T-helper 2 cell treated with Interferon-gamma antibody and Interleukin-4, amounts not matched to agents 100 ng/mL and 5 ng/mL, for 36 hours (primary cell): ENCODE measurements around the gene PARD3. TPM values are rescaled to one million over a fixed set of nuclear protein-coding genes. Genes with fewer than 3 reads are reported as not detected.
"Not testable (repeated sequence)": the region's sequence is repeated elsewhere in the genome, so short reads cannot be mapped to it uniquely, and the experiment has no call there.

ENCODE experiments used
- intact Hi-C: fragments of 100-400 bp; cut with micrococcal nuclease; formaldehyde crosslinking; loops from one replicate; pipeline ENCODE4 v1.15.1; 2023
- total RNA-seq: library from RNA; stranded (reverse); gene quantifications from 2 replicates; pipeline ENCODE4 v1.2.3, GENCODE V29; 2022

PARD3 gene
- total RNA-seq, 1 donor from 2014 or later, result 0.64 TPM

DNA sequence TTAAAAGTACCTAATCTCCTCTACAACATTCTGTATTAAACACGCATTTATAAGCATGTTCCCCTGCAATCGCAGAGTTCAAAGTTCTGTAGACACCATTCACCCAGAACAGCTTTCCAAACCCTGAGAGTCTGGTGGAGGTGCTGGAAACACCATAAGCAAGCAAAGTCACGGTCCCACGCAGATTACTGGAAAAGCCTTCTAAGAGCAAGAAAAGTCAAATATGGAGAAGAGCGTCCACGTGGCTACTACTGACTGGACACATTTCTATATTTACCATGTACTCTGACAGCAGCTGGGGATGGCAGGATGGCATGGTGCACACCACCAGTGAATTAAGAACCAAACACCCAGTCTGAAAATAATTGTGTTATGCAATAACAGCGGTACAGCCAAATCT lies 97.7 kb downstream of the PARD3 start:
- intact Hi-C loops, result no loop called here

DNA sequence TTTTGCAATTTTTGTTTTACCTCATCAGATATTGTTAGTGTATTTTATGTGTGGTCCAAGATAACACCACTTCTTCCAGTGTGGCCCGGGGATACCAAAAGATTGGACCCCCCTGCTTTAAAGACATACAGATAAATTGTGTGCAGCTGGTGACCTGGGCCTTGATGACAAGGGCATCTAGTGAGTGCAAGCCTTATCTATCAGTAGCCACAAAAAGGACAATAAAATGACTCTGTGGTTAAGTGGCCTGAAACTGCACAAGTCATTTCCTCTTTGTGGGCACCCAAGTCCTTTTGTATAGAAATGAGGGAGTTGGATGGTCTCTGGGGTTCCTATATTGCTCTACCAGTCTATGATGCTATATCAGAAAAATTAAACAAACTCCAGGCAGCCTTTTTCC lies 98.1 kb downstream of the PARD3 start:
- intact Hi-C loops, result no loop called here

DNA sequence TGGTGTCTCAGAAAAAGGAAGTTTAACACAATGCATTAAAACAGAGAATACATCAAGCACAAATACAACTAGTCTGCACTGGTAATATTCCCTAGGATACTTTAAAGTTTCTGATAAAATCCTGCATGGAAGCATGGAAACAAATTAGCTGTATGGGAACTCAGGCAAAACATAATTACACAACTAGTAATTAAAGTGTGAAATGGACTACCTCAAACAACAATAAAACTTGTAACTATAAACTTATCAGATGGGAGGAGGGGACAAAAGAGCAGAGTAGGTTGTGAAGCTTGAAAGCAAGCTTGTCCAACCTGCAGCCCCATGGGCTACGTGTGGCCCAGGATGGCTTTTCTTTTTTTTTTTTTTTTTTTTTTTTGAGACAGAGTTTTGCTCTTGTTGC lies 98.9 kb downstream of the PARD3 start:
- intact Hi-C loops, result no loop called here

DNA sequence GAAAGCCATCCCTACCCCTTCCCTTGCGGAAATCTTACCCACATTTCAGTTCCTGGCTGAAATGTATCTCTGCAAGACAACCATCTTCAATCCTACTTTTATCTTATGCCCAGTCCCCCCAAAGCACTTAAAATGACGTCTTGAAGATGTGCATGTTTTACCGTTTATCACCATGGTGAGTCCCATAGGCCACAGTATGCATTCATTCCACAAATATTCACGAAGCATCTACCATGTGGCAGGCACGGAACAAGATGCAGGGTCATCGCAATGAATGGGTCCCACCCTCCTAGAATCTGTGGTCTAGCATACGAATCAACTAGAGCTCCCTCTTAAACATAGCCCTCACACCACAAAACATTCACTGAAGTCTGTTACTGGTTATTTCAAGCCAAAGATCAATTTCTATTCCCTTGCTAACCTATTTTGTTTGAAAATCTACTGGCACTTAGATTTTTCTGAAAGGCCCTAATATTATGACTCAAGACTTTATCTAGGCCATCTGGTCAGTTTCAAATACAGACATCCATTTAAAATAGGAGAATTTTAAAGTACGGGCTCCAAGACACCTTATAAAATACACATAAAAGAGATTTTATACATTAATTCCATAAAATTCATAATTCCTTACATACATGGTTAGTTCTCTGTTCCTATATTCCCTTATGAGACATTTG lies 99.4 kb downstream of the PARD3 start:
- intact Hi-C loops, result no loop called here

DNA sequence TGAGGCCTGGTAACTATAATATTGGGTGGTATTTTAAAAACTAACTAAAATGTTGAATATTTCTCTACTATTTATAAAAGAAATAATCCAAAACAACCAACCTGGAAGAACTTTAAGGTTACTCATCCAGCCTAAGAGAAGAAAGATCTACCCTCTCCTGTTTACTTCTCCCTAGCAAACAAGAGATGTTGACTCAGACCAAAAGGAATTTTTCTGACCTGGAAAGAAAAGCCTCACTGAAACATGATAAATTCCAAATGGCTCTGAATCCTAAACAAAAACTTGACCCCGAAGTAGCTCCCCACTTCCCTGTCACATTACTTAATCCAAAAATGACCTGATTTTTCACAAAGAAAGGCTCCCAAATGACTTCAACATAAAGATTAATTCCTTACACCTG lies 101.2 kb downstream of the PARD3 start:
- intact Hi-C loops, result no loop called here

DNA sequence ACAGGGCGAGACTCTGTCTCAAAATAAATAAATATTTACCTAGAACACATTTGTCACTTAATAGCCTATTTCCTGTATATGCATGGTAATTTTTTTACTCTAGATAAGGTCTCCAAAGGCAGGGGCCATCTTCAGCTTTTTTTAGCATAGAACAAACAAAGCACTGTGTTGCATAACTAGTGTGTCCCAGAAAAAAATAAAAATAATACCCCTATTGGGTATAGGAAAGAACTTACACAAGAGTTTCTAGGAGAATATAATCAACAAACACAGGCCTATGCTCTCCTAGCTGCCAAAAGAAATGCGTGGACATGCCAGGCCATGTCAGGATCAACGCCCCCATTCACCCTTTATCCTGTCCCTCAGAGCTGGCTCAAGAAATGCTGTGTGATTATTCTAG lies 103.6 kb downstream of the PARD3 start:
- intact Hi-C loops, result no loop called here

DNA sequence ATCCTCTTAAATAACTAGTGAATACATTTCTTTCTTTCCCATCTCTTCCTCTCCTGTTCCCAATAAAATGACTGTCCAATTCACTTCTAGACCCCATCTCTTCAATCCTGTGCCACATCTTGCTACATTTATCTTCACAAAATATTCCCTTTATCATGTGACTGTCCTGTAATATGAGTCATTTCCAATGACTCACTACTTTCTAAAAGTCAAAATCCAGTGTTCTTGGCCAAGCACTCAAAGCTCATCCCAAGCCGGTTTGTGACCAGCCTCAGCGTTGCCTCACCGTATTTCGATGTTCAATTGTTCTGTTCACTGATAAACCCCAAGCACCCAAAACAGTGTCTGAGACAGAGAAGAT lies 104.7 kb downstream of the PARD3 start:
- intact Hi-C loops, result no loop called here

DNA sequence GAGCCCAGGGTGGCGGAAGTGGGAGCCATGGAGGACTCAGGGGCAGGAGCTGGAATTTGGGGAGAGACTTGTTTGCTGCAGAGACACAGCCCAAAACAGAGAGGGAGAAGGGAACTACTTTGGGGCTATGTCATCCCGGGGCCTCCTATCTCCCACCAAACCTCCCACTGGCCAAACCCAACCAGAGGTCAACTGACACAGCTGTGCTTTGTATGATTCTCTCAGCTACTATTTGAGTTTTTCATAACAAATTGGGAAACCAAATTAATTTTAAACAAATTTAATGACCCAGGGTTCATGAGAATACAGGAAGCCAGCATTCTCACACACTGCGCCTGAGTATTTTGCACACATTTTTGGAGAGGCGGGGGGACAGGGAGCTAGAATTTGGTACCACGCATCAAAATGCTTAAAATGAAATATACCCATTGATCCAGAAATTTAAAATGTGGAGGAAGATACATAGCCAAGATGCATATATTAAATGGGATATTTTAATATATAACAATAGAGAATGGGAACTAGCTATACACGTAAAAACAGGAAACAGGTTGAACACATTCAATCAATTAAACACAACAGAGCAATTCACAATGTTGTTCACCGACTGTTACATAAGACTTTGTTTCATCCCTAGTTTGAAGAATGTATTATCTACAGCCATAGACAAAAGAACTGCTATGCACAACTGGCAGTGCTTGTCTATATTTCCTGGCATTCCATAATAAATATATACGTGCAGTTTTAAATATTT lies 105.3 kb downstream of the PARD3 start:
- intact Hi-C loops, result no loop called here

DNA sequence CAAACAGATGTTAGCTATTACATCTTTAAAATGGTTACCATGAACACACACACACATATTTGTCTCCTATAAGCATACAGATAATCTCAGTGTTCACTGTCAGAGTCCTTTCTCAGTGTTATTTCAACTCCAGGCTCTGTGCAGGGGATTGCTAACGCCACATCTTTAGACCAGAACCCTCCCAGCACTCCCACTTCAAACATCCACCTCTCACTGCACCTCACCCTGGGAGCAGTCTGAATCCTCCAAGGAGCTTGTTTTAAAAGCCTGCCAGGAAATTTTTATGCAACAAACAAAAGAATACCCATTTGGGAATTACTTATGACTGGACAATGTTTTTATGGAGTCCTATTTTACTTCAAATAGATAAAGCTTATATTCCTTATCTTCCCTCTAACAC lies 107.4 kb downstream of the PARD3 start:
- intact Hi-C loops, result no loop called here

DNA sequence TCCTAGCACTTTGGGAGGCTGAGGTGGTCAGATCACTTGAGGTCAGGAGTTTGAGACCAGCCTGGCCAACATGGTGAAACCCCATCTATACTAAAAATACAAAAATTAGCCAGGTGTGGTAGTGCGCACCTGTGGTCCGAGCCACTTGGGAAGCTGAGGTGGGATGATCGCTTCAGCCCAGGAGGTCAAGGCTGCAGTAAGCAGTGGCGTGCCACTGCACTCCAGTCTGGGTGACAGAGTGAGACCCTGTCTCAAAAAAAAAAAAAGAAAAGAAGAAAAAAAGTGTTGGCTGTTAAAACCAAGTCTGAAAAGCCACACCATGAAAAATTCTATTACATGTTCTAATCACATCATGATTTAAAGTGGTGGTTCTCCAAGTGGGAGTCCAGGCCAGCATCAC lies 108.1 kb downstream of the PARD3 start:
- intact Hi-C loops, result not testable (repeated sequence)

DNA sequence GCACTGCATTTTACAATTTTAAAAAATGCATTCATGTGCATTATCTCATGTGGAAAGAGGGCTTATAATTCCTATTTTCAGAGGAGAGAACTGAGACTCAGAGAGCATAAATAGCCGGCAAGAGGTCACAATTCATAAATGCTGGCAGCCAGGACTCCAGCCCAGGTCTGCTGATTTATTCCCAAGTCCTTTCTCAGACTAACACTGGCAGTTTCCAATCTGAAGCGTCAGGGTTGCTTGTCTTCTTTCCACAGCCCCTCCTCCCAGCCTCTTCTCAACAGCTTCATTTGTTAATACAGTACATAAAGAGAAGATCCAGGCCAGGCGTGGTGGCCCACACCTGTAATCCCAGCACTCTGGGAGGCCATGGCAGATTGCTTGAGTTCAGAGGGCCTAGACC lies 108.9 kb downstream of the PARD3 start:
- intact Hi-C loops, result no loop called here

DNA sequence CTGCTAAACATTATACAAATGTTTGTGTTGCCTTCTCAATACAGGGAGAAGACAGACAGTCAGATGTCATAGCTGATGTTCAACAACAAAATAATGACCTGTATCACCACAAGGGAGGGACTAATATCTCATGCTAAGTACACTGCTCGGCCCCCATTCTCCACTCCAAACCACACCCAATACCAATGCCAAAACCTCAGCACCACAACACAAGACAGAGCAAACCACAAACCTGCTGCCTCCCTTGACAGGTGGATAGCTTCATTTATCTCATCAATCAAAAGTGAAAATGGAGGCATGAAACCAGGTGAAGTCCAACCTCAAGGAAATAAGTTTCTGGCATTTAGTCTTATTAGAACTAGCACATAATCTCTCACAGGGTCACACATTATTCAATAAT lies 109.5 kb downstream of the PARD3 start:
- intact Hi-C loops, result no loop called here

DNA sequence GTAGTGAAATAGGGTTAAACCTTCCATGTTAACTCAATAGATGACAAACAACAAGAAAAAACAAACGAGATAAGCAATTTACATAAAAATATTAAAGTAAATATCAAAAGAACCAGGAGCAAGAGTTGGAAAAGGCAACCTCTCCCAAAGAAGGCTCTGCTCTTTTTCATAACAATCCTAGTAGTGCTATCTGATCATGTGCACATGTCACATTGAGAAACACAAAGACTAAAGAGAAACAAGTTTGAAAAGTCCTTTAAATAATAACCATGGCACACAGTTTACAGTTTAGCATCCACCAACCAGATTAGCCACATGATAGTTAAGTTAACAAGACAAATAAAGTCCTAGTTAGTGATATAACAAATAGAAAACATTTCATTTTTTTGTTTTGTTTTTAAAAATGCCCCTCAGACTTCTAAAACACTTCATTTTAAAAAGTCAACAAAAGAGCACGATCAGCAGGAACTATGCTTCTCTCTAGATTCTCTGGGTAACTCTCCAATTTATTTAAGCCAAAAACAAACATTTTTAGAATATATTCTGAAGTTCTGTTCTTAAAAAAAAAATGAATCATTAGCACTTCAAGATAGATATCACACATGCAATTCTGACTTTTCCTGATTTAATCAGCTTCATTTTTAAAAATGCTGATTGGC lies 110.4 kb downstream of the PARD3 start:
- intact Hi-C loops, result no loop called here

DNA sequence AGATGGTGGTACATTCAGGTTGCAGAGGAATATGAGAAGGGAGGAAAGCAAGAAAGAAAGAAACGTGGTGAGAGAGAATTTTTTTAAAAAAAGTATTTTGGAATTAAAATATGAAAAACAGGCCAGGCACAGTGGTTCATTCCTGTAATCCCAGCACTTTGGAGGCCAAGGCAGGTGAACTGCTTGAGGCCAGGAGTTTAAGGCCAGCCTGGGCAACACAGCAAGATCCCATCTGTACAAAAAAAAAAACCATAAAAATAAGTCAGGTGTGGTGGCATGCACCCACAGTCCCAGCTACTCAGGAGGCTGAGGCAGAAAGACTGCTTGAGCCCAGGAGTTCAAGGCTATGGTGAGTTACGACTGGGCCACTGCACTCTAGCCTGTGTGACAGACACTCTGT lies 112.1 kb downstream of the PARD3 start:
- intact Hi-C loops, result no loop called here

DNA sequence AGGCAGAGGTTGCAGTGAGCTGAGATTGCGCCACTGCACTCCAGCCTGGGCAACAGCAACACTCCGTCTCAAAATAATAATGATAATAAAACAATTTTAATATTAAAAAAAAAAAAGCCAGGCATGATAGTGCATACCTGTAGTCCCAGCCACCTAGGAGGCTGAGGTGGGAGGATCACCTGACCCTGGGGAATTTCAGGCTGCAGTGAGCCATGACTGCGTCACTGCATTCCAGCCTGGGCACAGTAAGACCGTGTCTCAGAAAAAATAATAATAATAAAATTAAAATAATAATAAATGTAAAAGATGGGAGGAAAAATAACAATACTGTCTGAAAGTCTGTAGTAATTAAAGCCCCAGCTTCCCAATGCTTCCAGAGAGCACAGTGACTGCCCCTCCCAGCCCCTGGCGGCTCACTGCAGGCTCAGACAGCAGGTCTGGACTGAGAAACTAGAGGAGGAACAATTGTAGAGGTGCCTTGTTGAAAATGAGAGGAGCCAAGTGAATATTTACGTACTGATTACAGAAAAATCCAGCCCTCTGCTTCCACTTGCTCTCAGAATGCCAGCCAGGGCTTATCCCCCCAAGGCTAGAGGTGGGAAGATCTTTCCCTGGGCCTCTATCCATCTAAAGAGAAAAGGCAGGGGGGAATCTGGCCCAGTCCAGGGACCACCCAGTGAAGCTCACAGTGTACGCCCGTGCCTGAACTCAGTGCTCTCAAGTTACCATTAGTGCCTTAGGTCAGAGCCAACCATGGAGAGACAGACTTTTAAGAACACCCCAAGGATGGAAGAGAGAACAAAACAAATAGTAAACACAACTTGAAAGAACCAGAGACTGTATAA lies 112.8 kb downstream of the PARD3 start:
- intact Hi-C loops, result no loop called here

DNA sequence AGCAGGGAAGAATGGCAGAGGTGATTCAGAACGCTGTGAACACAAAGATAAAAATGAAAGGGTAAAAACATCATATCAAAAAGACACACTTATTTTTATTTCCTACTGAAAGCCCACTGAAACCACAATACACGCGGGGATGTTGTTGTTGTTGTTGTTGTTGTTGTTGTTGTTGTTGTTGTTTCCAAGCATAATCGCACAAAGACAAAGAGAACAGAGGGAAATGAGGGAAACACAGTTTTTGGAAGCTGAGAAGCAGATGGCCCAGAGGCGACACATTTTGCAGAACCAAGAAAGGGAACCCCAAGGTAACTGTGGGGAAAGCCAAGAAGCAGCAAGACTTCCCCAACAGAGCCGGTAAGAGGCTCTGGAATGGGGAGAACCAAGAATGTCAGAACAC lies 113.9 kb downstream of the PARD3 start:
- intact Hi-C loops, result no loop called here

DNA sequence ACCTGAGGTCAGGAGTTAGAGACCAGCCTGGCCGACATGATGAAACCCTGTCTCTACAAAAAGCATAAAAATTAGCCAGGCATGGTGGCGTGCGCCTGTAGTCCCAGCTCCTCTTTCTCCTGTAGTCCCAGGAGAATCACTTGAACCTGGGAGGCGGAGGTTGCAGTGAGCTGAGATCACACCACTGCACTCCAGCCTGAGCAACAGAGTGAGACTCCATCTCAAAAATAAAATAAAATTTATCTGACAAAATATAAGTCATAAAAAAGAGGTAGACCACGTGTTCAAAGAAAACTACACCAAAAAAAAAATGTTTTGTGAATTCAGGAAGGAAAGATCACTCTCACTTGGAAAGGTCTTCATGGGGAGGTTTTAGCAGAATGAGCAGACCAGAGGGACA lies 114.3 kb downstream of the PARD3 start:
- intact Hi-C loops, result not testable (repeated sequence)

DNA sequence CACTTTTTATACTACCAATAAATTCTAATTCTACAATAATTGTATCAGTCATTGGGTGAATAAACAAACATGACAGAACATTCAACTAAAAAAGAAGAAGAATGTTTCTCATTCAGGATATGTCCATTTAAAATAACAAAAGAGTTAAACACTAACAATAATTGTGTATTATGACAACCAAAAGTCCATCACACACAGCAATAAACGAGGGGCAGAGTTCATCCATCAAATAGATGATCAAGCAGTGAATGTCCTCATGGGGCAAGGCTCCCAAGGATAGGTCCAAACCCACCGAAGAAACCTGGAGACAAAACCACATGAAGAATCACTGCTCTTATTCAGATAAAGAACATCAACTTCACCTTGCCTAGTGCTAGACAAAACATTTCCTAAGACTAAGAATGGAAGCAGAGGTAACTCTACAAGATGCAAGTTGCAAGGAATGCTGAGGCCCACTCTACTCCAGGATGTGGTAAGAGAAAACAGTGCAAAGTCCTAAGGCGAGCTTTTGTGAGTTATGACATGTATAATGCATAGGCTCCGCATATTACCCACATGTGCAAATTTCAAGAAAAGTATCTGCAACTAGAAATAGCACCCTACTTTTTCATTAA lies 115.1 kb downstream of the PARD3 start:
- intact Hi-C loops, result no loop called here

DNA sequence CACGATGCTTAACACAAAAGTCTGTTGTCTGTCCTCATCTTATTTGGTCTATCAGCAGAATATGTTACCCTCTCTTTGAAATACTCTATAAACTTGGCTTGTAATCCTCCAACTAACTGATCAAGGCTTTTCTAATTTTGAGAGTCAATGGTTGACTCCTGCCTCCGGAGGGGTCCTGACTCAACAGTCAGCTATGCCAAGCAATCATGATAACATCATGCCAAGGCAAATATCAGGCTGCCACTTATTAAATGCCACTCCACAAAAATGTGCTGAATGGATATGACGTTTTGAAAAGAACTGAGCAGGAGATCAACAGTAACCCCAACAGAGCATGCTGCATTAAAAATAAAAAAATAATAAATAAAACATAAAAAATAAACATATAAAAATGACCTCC lies 116.1 kb downstream of the PARD3 start:
- intact Hi-C loops, result no loop called here

DNA sequence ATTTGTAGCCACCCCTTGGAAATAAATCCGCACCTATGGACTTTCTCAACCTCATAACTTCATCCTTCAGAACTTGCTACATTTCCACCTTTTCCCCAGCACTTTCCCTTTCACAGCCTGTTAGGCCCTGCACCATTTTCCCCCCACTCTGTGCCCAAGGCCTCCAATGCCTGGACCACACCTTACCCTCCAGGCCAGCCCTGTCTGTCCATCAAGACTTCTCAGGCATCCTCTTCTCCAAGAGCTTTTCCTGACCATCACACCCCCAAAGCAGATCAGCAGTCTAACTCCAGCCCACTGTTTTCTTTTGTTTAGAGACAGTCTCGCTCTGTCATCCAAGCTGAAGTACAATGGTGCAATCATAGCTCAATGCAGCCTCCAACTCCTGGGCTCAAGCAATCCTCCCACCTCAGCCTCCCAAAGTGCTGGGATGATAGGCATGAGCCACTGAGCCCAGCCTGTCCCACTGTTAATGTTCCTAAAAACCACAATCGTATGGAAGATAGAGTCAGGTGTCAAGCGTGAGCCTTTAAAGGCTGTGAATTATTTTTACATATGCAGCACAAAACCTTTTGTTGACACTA lies 116.8 kb downstream of the PARD3 start:
- intact Hi-C loops, result no loop called here
